OCI-LY1 (cell line): Measurements from ENCODE around the gene DOCK2.

ENCODE experiments used
- CTCF ChIP-seq: fragments of 200-600 bp; sonication (generic), shearing (Covaris generic); IDR thresholded peaks from 2 replicates; pipeline ENCODE4 v1.5.1; 2017; ENCODE audit warnings: mild to moderate bottlenecking, antibody characterized with exemption, low read length, moderate library complexity, mixed read lengths
- EZH2 ChIP-seq: fragments of 200-600 bp; sonication (generic), shearing (Covaris generic); IDR thresholded peaks from 2 replicates; pipeline ENCODE4 v1.8.0; 2017; ENCODE audit warnings: borderline replicate concordance, mixed run types, mild to moderate bottlenecking, antibody characterized with exemption, low read length, moderate library complexity, mixed read lengths

- TF ChIP-seq CTCF (no peak), EZH2 (no peak)
Measured at GRCh38 chr5:169731221-169731620, 94.1 kb downstream of the DOCK2 start.
